Esophagus muscularis mucosa (tissue), 3 donors: ENCODE data around the gene TAF7L.

Source experiments
- CTCF ChIP-seq, 3 experiments: fragments of 200-600 bp in 2 of 3; fragments of 450-650 bp in 1 of 3; sonication (generic) in 2 of 3; IDR thresholded peaks; one replicate each; pipeline ENCODE4 v1.5.1; 2017 to 2019; ENCODE audit warnings: antibody characterized with exemption in 3 of 3, mild to moderate bottlenecking in 2 of 3, moderate library complexity in 1 of 3
- POLR2A ChIP-seq: fragments of 450-650 bp; IDR thresholded peaks from one replicate; pipeline ENCODE4 v1.6.1; 2017; ENCODE audit warnings: antibody characterized with exemption, moderate library complexity, mild to moderate bottlenecking, low read depth
- POLR2AphosphoS5 ChIP-seq, 2 donors: sonication (generic); formaldehyde crosslinking; IDR thresholded peaks; one replicate each; pipeline ENCODE4 v1.6.1; 2017; ENCODE audit warnings: antibody characterized with exemption in 2 of 2

GRCh38 chrX:101229170-101229569 lies 62.0 kb downstream of the TAF7L start:
- TF ChIP-seq CTCF (IDR thresholded peaks at IDR 0.05), result no peak
- TF ChIP-seq POLR2AphosphoS5 (IDR thresholded peaks at IDR 0.05), result no peak
- TF ChIP-seq POLR2A, result no peak
